ENCODE results near the gene FTHL17.

The FTHL17 gene

GRCh38 chrX:31071725-31072124 lies at the start of gene FTHL17:
FTHL17 (minus strand) TSS chrX:31072041; CDS start chrX:31071953, 88 bp downstream.
- FAIRE-seq (no peak), DNase-seq (ENCODE audit: low spot score) (no peak)

- FAIRE-seq (no peak), DNase-seq (ENCODE audit: low spot score) (no peak)
Measured at GRCh38 chrX:31117266-31117665, 45.4 kb upstream of the FTHL17 start.

- no peak for FAIRE-seq
Measured at GRCh38 chrX:31115398-31115797, 43.6 kb upstream of the FTHL17 start.

GRCh38 chrX:31114858-31115257 lies 43.0 kb upstream of the FTHL17 start:
- no peak for DNase-seq (ENCODE audit: low spot score)
- FAIRE-seq = no peak

More at GRCh38 chrX:31115398-31115797, 43.6 kb upstream of the FTHL17 start:
- DNase-seq (ENCODE audit: low spot score) = no peak

- DNase-seq (ENCODE audit: low spot score) (no peak), FAIRE-seq (no peak)
Measured at GRCh38 chrX:31112226-31112999, 40.6 kb upstream of the FTHL17 start.

- no peak for DNase-seq (ENCODE audit: low spot score)
- FAIRE-seq = no peak
Measured at GRCh38 chrX:31110657-31111056, 38.8 kb upstream of the FTHL17 start.

GRCh38 chrX:31099536-31100090 lies 27.8 kb upstream of the FTHL17 start:
- DNase-seq (ENCODE audit: low spot score) = no peak
- no peak for FAIRE-seq

GRCh38 chrX:31098079-31098478 lies 26.2 kb upstream of the FTHL17 start:
- FAIRE-seq = no peak
- no peak for DNase-seq (ENCODE audit: low spot score)

GRCh38 chrX:31093639-31093975 lies 21.8 kb upstream of the FTHL17 start:
- DNase-seq (ENCODE audit: low spot score) (no peak), FAIRE-seq (no peak)

- FAIRE-seq (no peak), DNase-seq (ENCODE audit: low spot score) (no peak)
Measured at GRCh38 chrX:31092970-31093638, 21.3 kb upstream of the FTHL17 start.

GRCh38 chrX:31092476-31092875 lies 20.6 kb upstream of the FTHL17 start:
- no peak for FAIRE-seq
- DNase-seq (ENCODE audit: low spot score) = no peak

- DNase-seq (ENCODE audit: low spot score) = no peak
- no peak for FAIRE-seq
Measured at GRCh38 chrX:31091819-31092218, 20.0 kb upstream of the FTHL17 start.

GRCh38 chrX:31074522-31074921 lies 2.7 kb upstream of the FTHL17 start:
- DNase-seq (ENCODE audit: low spot score) (no peak), FAIRE-seq (no peak)

GRCh38 chrX:31071262-31071661 lies 579 bp downstream of the FTHL17 start:
- no peak for DNase-seq (ENCODE audit: low spot score)
- FAIRE-seq = no peak

GRCh38 chrX:31070057-31070468 lies 1.8 kb downstream of the FTHL17 start:
- DNase-seq (ENCODE audit: low spot score) (no peak), FAIRE-seq (no peak)

- FAIRE-seq (no peak), DNase-seq (ENCODE audit: low spot score) (no peak)
Measured at GRCh38 chrX:31063114-31063513, 8.7 kb downstream of the FTHL17 start.

- FAIRE-seq (no peak), DNase-seq (ENCODE audit: low spot score) (no peak)
Measured at GRCh38 chrX:31061091-31061490, 10.8 kb downstream of the FTHL17 start.

- DNase-seq (ENCODE audit: low spot score) = no peak
- no peak for FAIRE-seq
Measured at GRCh38 chrX:31060016-31060415, 11.8 kb downstream of the FTHL17 start.

- FAIRE-seq = no peak
- DNase-seq (ENCODE audit: low spot score) = no peak
Measured at GRCh38 chrX:31058284-31058683, 13.6 kb downstream of the FTHL17 start.

- FAIRE-seq = no peak
- DNase-seq (ENCODE audit: low spot score) = no peak
Measured at GRCh38 chrX:31057691-31058090, 14.2 kb downstream of the FTHL17 start.

- no peak for DNase-seq (ENCODE audit: low spot score)
- no peak for FAIRE-seq
Measured at GRCh38 chrX:31057291-31057690, 14.6 kb downstream of the FTHL17 start.

- DNase-seq (ENCODE audit: low spot score) = no peak
- no peak for FAIRE-seq
Measured at GRCh38 chrX:31053621-31054020, 18.2 kb downstream of the FTHL17 start.

- FAIRE-seq = no peak
- DNase-seq (ENCODE audit: low spot score) = no peak
Measured at GRCh38 chrX:31039327-31039711, 32.5 kb downstream of the FTHL17 start.
